GM21367 (cell line): Measurements from ENCODE around the gene YAF2.
"Not testable (repeated sequence)": the region's sequence is repeated elsewhere in the genome, so short reads cannot be mapped to it uniquely, and the experiment has no call there.

Experiments
- ATAC-seq: cut with Tn5 transposase; IDR thresholded peaks from one replicate; pipeline ENCODE4 v1.9.1; 2021; ENCODE audit not compliant: unreplicated experiment

YAF2 gene

GRCh38 chr12:42255221-42255865 is 17.3 kb upstream of the YAF2 start:
- no peak for ATAC-seq

- ATAC-seq: not testable (repeated sequence)
These were observed 14.6 kb upstream of the YAF2 start for GRCh38 chr12:42252645-42253044.

- not testable (repeated sequence) for ATAC-seq
These were observed 11.0 kb upstream of the YAF2 start for GRCh38 chr12:42249033-42249432.

- no peak for ATAC-seq
These were observed 2.2 kb upstream of the YAF2 start for GRCh38 chr12:42240131-42240750.

- ATAC-seq: peak; percentile 23
These were observed 202 bp downstream of the YAF2 start for GRCh38 chr12:42237853-42238239.

DNA sequence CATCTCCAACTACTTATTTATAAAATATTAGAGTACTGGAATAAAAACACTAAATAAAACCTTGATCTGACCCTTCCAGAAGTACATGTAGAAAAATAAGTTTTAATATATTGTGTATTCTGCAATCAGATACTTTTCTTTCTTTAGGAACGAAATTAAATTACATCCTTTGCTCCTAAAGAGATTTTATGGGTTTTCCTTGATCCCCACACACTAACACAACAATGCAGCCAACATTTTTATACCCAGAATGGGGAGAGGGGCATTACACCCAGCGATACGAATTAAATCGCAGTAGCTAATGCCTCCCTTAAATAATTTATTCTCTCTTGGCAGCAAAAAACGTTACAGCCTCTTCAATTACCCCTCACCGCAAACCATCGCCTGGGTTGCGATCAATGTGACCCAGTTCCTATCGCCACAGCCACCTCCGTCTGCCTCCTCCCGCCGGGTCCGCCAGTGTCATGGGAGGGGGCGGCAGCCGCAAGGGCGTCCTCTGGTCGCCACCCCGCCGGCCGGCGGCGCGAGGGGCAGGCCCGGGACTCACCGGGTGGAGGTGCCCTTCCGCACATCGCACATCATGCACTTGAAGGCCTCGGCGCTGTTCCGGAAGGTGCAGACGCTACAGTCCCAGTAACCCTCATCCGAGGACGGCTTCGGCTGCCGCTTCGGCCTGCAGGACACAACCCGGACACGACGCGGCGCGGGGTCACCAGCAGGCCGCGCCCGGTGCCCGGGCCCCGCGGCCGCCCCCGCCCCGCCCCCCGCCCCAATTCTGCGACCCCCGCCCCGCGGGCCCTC is 796 bp downstream of the YAF2 start:
- ATAC-seq: peak; percentile 77

- no peak for ATAC-seq
These were observed 2.0 kb downstream of the YAF2 start for GRCh38 chr12:42236017-42236416.

DNA sequence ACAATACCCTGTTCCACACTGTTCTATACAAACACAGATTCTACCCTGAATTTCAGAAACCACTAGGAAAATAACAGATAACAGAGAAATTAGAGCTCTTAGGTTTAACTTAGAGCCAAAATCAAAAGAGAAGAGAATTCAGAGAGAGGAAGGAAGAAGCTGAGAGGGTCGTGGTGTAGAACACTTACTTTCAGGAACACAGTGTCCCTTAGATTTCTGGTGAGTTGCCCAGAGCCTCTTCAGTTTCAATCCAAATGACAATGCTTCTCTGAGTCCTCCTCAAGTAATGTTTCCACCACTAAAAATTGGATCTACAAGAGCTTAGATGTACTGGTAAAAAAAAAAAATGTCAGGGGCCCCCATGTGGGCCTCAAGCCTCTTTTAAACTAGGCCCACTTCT is 2.6 kb downstream of the YAF2 start:
- ATAC-seq: no peak

DNA sequence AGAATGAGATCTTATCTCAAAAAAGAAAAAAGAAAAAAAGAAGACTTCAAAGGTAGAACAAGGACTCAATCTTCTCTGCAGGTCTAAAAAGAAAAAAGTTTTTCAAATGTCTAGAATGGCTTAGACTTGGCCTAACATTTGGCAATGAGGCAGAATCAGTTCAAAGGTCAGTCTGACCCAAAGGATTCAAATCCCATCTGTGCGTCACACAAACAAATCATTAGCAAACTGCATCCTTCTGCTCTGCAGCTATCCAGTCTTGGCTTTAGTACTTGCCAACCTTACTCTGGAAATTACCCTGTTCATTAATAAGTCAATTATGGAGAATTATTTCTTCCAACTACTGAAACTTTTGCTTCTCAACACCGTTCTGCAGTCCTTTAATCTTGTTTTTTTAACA is 3.1 kb downstream of the YAF2 start:
- no peak for ATAC-seq

DNA sequence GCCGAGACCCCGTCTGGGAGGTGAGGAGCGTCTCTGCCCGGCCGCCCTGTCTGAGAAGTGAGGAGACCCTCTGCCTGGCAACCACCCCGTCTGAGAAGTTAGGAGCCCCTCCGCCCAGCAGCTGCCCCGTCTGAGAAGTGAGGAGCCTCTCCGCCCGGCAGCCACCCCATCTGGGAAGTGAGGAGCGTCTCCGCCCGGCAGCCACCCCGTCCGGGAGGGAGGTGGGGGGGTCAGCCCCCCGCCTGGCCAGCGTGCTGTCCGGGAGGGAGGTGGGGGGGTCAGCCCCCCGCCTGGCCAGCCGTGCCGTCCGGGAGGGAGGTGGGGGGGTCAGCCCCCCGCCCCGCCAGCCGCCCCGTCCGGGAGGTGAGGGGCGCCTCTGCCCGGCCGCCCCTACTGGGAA is 10.5 kb downstream of the YAF2 start:
- ATAC-seq: not testable (repeated sequence)

DNA sequence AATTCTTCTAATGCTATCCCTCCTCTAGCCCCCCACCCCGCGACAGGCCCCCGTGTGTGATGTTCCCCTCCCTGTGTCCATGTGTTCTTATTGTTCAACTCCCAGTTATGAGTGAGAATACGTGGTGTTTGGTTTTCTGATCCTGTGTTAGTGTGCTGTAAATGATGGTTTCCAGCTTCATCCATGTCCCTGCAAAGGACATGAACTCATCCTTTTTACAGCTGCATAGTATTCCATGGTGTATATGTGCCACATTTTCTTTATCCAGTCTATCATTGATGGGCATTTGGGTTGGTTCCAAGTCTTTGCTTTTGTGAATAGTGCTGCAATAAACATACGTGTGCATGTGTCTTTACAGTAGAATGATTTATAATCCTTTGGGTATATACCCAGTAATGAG is 13.5 kb downstream of the YAF2 start:
- ATAC-seq: not testable (repeated sequence)

DNA sequence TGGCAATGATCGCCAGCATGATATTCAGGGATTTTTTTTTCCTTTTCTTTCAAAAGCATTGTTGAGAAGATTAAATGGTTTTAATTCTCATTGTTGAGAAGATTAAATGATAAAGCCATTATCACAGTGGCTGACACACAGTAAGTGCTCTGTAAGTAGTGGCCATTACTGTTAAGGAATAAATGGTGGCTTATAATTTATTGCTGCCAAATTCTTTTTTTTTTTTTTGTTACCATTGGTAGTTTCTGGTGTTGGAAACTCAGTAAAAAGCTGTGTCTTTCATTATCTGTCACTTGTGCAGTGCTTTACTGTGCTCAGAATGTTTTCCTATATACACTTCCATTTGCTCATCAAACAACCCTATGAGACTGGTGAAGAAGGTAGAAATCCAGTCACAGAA is 15.3 kb downstream of the YAF2 start:
- ATAC-seq: no peak

DNA sequence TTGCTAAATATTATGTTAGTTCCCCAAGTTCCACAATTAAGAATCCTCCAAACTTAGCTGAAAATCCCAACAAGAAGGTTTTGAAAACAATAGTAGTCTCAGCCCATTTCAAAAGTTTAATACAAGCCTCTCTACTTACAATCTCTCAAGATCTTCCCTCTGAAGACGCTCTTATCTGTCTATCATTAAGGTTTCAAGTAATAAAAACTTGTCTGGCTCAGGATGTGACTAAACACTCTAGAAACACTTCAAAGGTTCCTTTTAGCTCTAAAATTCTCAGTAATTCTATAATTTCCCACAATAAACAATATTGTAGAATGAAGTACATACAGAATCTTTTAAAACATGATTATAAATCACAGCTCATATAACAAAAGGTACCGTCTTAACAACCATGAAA is 16.3 kb downstream of the YAF2 start:
- no peak for ATAC-seq

DNA sequence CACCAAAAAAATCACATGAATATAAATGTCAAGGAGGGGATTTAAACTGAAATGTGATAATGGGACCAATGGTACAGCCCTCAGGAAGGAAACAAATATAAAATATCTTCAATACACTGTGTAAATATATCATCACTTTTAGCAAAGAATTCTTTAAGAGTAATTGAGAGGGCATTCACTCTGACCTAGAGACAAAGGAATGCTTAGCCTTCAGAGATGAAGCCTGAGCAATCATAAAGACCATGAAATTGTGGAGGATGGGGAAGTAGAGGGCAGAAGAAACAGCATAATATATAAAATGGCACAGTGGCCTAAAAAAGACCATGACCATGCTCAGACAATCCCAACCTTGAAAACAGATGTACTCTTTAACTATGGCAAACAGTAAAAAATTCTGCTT is 20.4 kb downstream of the YAF2 start:
- no peak for ATAC-seq

- no peak for ATAC-seq
These were observed 21.3 kb downstream of the YAF2 start for GRCh38 chr12:42216737-42217136.

GRCh38 chr12:42215759-42216158 is 22.3 kb downstream of the YAF2 start:
- not testable (repeated sequence) for ATAC-seq

GRCh38 chr12:42213954-42214426 is 24.1 kb downstream of the YAF2 start:
- ATAC-seq: no peak

GRCh38 chr12:42213023-42213422 is 25.0 kb downstream of the YAF2 start:
- no peak for ATAC-seq

DNA sequence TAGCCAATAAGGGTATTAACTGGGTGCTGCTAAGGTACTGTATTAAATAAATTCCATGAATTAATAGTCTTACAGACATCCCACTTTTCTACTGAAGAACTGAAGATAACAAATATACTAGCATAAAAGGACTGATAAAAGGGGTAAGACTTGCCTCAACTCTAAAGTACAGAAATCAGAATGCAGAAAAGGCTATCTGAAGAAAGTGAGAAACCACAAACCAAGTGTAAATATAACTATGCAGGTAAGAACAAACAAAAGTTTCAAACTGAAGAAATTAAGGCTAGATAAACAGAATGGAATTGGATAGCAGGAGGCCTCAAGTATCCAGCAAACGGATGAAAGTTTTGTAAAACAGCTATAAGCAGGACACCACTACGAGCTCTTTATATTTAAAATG is 29.5 kb downstream of the YAF2 start:
- ATAC-seq: no peak

DNA sequence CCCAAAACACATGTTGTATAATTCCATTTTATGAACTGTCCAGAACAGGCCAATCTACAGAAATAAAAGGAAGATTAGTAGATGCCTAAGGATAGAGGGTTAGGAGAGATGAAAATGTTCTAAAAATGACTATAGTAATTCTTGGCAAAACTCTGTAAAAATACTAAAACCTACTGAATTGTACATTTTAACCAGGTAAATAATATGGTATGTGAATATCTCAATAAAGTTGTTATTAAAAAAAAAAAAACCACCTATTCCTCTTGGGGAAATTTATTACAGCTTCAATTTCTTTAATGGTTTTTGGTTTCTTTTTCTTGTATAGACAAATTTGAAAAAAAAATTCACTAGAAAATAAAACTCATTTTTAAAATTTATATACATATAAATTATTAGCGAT is 33.2 kb downstream of the YAF2 start:
- ATAC-seq: no peak

DNA sequence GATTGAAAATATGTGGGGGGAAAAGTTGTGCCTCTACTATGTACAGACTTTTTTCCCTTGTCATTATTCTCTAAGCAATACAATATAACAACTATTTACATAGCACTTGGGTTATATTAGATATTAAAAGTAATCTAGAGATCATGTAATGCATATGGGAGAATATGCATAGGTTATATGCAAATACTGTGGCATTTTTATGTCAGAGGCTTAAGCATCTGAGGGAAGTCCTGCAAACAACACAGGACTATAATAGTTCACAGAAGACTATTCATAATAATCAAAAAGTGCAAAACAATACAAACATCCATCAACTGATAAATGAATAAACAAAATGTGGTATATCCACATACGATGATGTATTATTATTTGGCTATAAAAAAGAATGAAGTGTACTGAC is 33.7 kb downstream of the YAF2 start:
- ATAC-seq: no peak

DNA sequence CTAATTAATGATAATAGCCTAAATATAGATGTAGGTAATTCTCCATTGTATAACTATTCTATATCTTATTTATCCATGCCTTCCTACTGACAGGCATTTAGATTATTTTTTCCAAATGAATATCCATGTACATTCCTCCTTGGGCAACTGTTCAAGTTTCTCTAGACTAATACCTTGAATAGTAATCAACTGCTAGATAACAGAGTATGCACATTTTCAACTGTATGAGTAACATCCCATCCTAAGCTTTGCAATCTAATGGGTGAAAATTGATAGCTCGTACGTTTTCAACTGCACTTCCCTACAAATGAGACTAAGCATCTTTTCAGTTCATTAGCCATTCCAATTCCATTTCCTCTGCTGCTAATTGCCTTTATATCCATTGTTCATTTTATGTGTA is 37.0 kb downstream of the YAF2 start:
- ATAC-seq: no peak
